Kidney (tissue), 14 donors: ENCODE data around the gene COPZ1. TPM values are rescaled to one million over a fixed set of nuclear protein-coding genes. Genes with fewer than 3 reads are reported as not detected.

Experiments
- DNase-seq, 5 donors: peaks; one replicate each; pipeline ENCODE4 v3.0.0-alpha.2; 2013 to 2020
- FAIRE-seq: peaks from 2 replicates; lab custom pipeline; 2012; peaks lifted over from hg19 to GRCh38; lab: Jason Lieb, UNC
- H3K27ac ChIP-seq, 2 donors: one replicate each; pipeline ENCODE4 v1.7.0; 2013; ENCODE audit warnings: low read depth in 2 of 2, low read length in 2 of 2, inconsistent platforms in 1 of 2
- H3K27me3 ChIP-seq: one replicate; pipeline ENCODE4 v1.7.1; 2013; ENCODE audit warnings: low read length, inconsistent platforms; ENCODE audit not compliant: control insufficient read depth, insufficient read depth
- H3K36me3 ChIP-seq, 3 donors: one replicate each; pipeline versions ENCODE4 v1.7.0 to v1.7.1; 2013; ENCODE audit warnings: low read length in 3 of 3, control low read depth in 1 of 3, inconsistent platforms in 1 of 3; ENCODE audit not compliant: insufficient read depth in 3 of 3, control insufficient read depth in 2 of 3
- H3K4me1 ChIP-seq, 3 donors: one replicate each; pipeline versions ENCODE4 v1.7.0 to v1.7.1; 2013; ENCODE audit warnings: low read length in 3 of 3, inconsistent platforms in 1 of 3, low read depth in 1 of 3; ENCODE audit not compliant: control insufficient read depth in 2 of 3, insufficient read depth in 2 of 3
- H3K4me3 ChIP-seq, 3 donors: one replicate each; pipeline versions ENCODE4 v1.7.0 to v1.8.1; 2013; ENCODE audit warnings: low read length in 3 of 3, control low read depth in 1 of 3, inconsistent platforms in 1 of 3
- H3K9ac ChIP-seq, 3 donors: one replicate each; pipeline versions ENCODE4 v1.7.0 to v1.7.1; 2013; ENCODE audit warnings: low read length in 3 of 3, control low read depth in 1 of 3, inconsistent platforms in 1 of 3
- H3K9me3 ChIP-seq, 3 donors: one replicate each; pipeline versions ENCODE4 v1.7.0 to v1.7.1; 2013; ENCODE audit warnings: low read length in 3 of 3, control low read depth in 1 of 3, inconsistent platforms in 1 of 3; ENCODE audit not compliant: control insufficient read depth in 2 of 3, insufficient read depth in 1 of 3
- CTCF ChIP-seq: IDR thresholded peaks from 3 replicates; pipeline ENCODE4 v1.5.1; 2012; ENCODE audit warnings: mild to moderate bottlenecking, moderate library complexity, borderline replicate concordance; ENCODE audit not compliant: insufficient read depth; ENCODE audit errors: extremely low read depth
- intact Hi-C: fragments of 100-400 bp; cut with DNase I; formaldehyde crosslinking; loops from one replicate; pipeline ENCODE4 v1.11.1; 2022
- polyA plus RNA-seq: library from polyadenylated mRNA; stranded (reverse); fragments of 350-450 nt; fragmentation: Illumina TruSeq; extraction: RNeasy Lipid Tissue Mini Kit (QIAGEN cat#74804); gene quantifications from one replicate; pipeline ENCODE4 v1.2.3, GENCODE V29; 2014; ENCODE audit warnings: low read depth, low replicate concordance; ENCODE audit not compliant: insufficient read depth
- total RNA-seq: library from RNA; stranded (reverse); fragmentation: NEBNext Ultra II Directional; extraction: Animal tissue kit (Norgen Biotek cat#: 25700); gene quantifications from one replicate; pipeline ENCODE4 v1.2.1, GENCODE V29; 2021
- donor health status: control.
- donor health status: control.
- donor health status: control.
- donor health status: control.
- donor health status: control.
- donor health status: DM: yes; HTN: yes; CAD: no.
- donor health status: Normal renal cell carcinoma (clear cell type).

COPZ1 gene
- total and polyA plus RNA-seq, 2 donors from 2014 or later: 141 to 181 TPM

- no peak overlapping the region for H3K9ac ChIP-seq
- TF ChIP-seq CTCF: no peak
- no peaks in the 10 kb centered on the region for H3K27me3 ChIP-seq
- intact Hi-C loops: no loop called here
- H3K27ac ChIP-seq: peak overlapping the region in 1 of 2 donors; percentile 33
- no peak overlapping the region for H3K4me3 ChIP-seq
- FAIRE-seq: no peak
- peaks cover 3 to 9% (median 5%) of the 10 kb centered on the region in 3 donors for H3K4me1 ChIP-seq
- no peak for DNase-seq
- peaks cover 7 to 20% (median 13%) of the 10 kb centered on the region in 3 donors for H3K36me3 ChIP-seq
- H3K9me3 ChIP-seq: no peaks in the 10 kb centered on the region
Measured at GRCh38 chr12:54337854-54338650, 13.1 kb downstream of the COPZ1 start.

- Histone ChIP-seq H3K27ac (no peak overlapping the region), H3K9me3 (no peaks in the 10 kb centered on the region), H3K9ac (no peak overlapping the region), H3K36me3 (peaks cover 10 to 28% (median 20%) of the 10 kb centered on the region in 3 donors), H3K4me3 (no peak overlapping the region), H3K27me3 (no peaks in the 10 kb centered on the region), H3K4me1 (peaks cover 3 to 9% (median 5%) of the 10 kb centered on the region in 3 donors)
- FAIRE-seq (no peak), DNase-seq (peak in 2 of 5 donors; percentile 41 to 60)
- intact Hi-C loops: no loop called here
- TF ChIP-seq CTCF: no peak
Measured at GRCh38 chr12:54338698-54339296, 13.9 kb downstream of the COPZ1 start.

GRCh38 chr12:54340846-54341245 lies 15.9 kb downstream of the COPZ1 start:
- no peak overlapping the region for H3K4me3 ChIP-seq
- H3K36me3 ChIP-seq: peaks cover 10 to 38% (median 27%) of the 10 kb centered on the region in 3 donors
- intact Hi-C loops: no loop called here
- no peak overlapping the region for H3K27ac ChIP-seq
- no peaks in the 10 kb centered on the region for H3K27me3 ChIP-seq
- FAIRE-seq (no peak), DNase-seq (no peak)
- H3K4me1 ChIP-seq: peaks cover 3 to 9% (median 5%) of the 10 kb centered on the region in 3 donors
- no peak for TF ChIP-seq CTCF
- no peaks in the 10 kb centered on the region for H3K9me3 ChIP-seq
- no peak overlapping the region for H3K9ac ChIP-seq
